DND-41 (cell line): ENCODE data around the gene SENP6.

Source experiments
- ATAC-seq: fragments of 200-7000 bp; cut with Tn5 transposase; 3 replicates; pipeline ENCODE4 v1.9.1; 2021; ENCODE audit warnings: low read depth; ENCODE audit not compliant: insufficient read depth
- DNase-seq: peaks from one replicate; pipeline ENCODE4 v3.0.0-alpha.2; 2020
- H2AFZ ChIP-seq: 2 replicates; pipeline ENCODE4 v1.6.0; 2012; ENCODE audit warnings: low read depth, low read length
- H3K27ac ChIP-seq: 2 replicates; pipeline ENCODE4 v1.5.1; 2012; ENCODE audit warnings: low read length, inconsistent platforms
- H3K27me3 ChIP-seq: fragments of 200-600 bp; sonication (generic); 2 replicates; pipeline ENCODE4 v1.6.0; 2012; ENCODE audit warnings: low read length, mild to moderate bottlenecking, inconsistent platforms; ENCODE audit not compliant: insufficient read depth, poor library complexity
- H3K36me3 ChIP-seq: 2 replicates; pipeline ENCODE4 v1.5.1; 2012; ENCODE audit warnings: low read length, inconsistent platforms; ENCODE audit not compliant: insufficient read depth
- H3K4me1 ChIP-seq: 2 replicates; pipeline ENCODE4 v1.5.1; 2012; ENCODE audit warnings: mild to moderate bottlenecking, low read length; ENCODE audit not compliant: insufficient read depth
- H3K4me2 ChIP-seq: 2 replicates; pipeline ENCODE4 v1.6.0; 2012; ENCODE audit warnings: mild to moderate bottlenecking, moderate library complexity, low read length, inconsistent platforms; ENCODE audit not compliant: insufficient read depth
- H3K4me3 ChIP-seq, 2 experiments: fragments of 200-600 bp in 1 of 2; shearing (Covaris generic) in 1 of 2; 2 replicates each; pipeline ENCODE4 v1.5.1; 2012 to 2016; ENCODE audit warnings: inconsistent platforms in 2 of 2, low read length in 2 of 2, mild to moderate bottlenecking in 2 of 2, low read depth in 1 of 2, moderate library complexity in 1 of 2
- H3K79me2 ChIP-seq: 2 replicates; pipeline ENCODE4 v1.6.0; 2012; ENCODE audit warnings: low read length, inconsistent platforms; ENCODE audit not compliant: insufficient read depth
- H3K9ac ChIP-seq: 2 replicates; pipeline ENCODE4 v1.6.0; 2012; ENCODE audit warnings: low read depth, mild to moderate bottlenecking, inconsistent platforms, low read length, moderate library complexity
- H3K9me3 ChIP-seq: 2 replicates; pipeline ENCODE4 v1.5.1; 2012; ENCODE audit warnings: low read length, moderate library complexity, mild to moderate bottlenecking, inconsistent platforms; ENCODE audit not compliant: insufficient read depth, severe bottlenecking
- H4K20me1 ChIP-seq: 2 replicates; pipeline ENCODE4 v1.6.0; 2012; ENCODE audit warnings: low read length; ENCODE audit not compliant: insufficient read depth
- EZH2 ChIP-seq: IDR thresholded peaks from 3 replicates; pipeline ENCODE4 v1.6.1; 2012; ENCODE audit warnings: borderline replicate concordance, low read depth, mild to moderate bottlenecking, moderate library complexity, low read length, inconsistent platforms; ENCODE audit not compliant: severe bottlenecking
- TF ChIP-seq, protein P1 (sequence below): IDR thresholded peaks from 2 replicates; pipeline ENCODE4 v1.5.1; 2012; ENCODE audit warnings: borderline replicate concordance, low read length, moderate library complexity, mild to moderate bottlenecking; ENCODE audit not compliant: poor library complexity, severe bottlenecking; ENCODE audit errors: extremely low read depth

SENP6 gene

DNA sequence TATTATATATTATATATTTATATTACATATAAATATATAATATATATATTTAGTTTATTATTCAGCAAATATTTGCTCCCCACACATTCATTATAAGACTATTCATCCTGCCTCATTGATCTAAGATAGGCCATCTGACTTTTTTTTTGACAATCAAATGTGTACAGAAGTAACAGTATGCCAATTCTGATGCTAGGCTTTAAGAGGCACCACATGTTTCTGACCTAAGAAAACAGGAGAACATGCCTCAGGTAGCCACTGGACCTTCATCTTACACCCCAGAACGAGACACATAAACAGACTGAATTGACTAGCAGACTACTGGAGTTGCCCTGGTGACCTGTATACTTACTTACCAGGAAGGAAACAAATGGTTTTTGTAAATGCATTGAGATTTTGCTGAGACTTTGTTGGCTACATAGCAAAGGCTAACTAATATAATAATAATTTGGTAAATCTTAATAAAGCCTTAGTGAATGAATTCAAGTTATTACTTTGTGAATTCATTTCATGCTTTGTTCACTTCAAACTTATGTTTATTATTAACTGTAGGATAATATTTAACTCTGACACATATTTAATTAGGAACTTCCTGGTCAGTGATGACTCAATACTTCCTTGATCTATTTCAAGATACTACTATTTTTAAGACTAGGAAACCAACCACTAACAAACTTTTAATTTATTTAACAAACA lies 134.0 kb downstream of the SENP6 start:
- Histone ChIP-seq H3K27me3 (no peaks in the 10 kb centered on the region), H3K79me2 (no peaks in the 10 kb centered on the region), H4K20me1 (no peaks in the 10 kb centered on the region), H3K4me1 (no peaks in the 10 kb centered on the region), H3K4me3 (no peak overlapping the region), H3K27ac (no peak overlapping the region), H3K36me3 (no peaks in the 10 kb centered on the region), H3K9ac (no peak overlapping the region), H3K4me2 (no peak overlapping the region), H2AFZ (no peak overlapping the region), H3K9me3 (no peaks in the 10 kb centered on the region)
- TF ChIP-seq, protein P1, sequence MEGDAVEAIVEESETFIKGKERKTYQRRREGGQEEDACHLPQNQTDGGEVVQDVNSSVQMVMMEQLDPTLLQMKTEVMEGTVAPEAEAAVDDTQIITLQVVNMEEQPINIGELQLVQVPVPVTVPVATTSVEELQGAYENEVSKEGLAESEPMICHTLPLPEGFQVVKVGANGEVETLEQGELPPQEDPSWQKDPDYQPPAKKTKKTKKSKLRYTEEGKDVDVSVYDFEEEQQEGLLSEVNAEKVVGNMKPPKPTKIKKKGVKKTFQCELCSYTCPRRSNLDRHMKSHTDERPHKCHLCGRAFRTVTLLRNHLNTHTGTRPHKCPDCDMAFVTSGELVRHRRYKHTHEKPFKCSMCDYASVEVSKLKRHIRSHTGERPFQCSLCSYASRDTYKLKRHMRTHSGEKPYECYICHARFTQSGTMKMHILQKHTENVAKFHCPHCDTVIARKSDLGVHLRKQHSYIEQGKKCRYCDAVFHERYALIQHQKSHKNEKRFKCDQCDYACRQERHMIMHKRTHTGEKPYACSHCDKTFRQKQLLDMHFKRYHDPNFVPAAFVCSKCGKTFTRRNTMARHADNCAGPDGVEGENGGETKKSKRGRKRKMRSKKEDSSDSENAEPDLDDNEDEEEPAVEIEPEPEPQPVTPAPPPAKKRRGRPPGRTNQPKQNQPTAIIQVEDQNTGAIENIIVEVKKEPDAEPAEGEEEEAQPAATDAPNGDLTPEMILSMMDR: no peak
- no peak for TF ChIP-seq EZH2
- DNase-seq: no peak
- ATAC-seq: no peak

DNA sequence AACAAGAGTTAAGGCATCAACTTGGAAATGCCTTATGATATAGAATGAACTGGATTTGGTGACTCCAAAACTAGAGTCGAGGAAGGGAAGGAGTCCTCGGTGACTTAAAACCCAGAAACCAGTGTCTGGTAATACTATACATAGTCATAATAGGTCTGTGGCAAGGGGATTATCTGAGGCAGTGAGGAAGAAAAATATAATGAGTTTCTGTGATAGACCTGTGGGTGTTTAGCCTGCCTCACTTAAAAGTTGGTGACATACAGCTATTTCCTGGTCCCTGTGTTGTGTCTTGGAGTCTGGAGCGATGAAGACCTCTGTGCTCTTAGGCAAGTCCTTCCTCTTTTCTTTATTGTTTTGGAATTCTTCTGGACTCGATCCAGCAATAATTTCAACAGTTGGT lies 142.3 kb downstream of the SENP6 start:
- Histone ChIP-seq H3K9me3 (no peaks in the 10 kb centered on the region), H3K27me3 (no peaks in the 10 kb centered on the region), H3K36me3 (no peaks in the 10 kb centered on the region), H2AFZ (no peak overlapping the region), H3K4me1 (no peaks in the 10 kb centered on the region), H3K27ac (no peak overlapping the region), H3K4me3 (no peak overlapping the region), H3K9ac (no peak overlapping the region), H4K20me1 (no peaks in the 10 kb centered on the region), H3K4me2 (no peak overlapping the region), H3K79me2 (no peaks in the 10 kb centered on the region)
- ATAC-seq: no peak
- TF ChIP-seq, protein P1: no peak
- DNase-seq: no peak

DNA sequence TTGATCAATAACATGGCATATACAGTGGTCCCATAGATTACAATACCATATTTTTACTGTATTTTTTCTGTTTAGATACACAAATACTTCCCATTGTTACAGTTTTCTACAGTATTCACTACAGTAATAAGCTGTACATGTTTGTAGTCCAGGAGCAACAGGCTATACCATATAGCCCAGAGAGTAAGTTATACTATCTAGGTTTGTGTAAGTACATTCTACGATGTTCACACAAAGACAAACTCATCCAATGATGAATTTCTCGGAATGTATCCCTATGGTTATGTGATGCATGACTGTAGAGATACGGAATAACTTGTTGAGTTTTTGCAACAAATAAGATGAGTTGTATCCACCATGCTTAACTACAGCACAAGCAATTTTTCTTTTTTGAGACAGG lies 143.7 kb downstream of the SENP6 start:
- no peaks in the 10 kb centered on the region for H3K4me1 ChIP-seq
- no peak for ATAC-seq
- DNase-seq: no peak
- no peak for TF ChIP-seq EZH2
- TF ChIP-seq, protein P1: no peak
- H3K27ac ChIP-seq: no peak overlapping the region
- no peaks in the 10 kb centered on the region for H4K20me1 ChIP-seq
- no peak overlapping the region for H3K9ac ChIP-seq
- H3K79me2 ChIP-seq: no peaks in the 10 kb centered on the region
- H3K4me2 ChIP-seq: no peak overlapping the region
- no peak overlapping the region for H3K4me3 ChIP-seq
- H3K9me3 ChIP-seq: no peaks in the 10 kb centered on the region
- no peaks in the 10 kb centered on the region for H3K27me3 ChIP-seq
- H3K36me3 ChIP-seq: no peaks in the 10 kb centered on the region
- no peak overlapping the region for H2AFZ ChIP-seq

DNA sequence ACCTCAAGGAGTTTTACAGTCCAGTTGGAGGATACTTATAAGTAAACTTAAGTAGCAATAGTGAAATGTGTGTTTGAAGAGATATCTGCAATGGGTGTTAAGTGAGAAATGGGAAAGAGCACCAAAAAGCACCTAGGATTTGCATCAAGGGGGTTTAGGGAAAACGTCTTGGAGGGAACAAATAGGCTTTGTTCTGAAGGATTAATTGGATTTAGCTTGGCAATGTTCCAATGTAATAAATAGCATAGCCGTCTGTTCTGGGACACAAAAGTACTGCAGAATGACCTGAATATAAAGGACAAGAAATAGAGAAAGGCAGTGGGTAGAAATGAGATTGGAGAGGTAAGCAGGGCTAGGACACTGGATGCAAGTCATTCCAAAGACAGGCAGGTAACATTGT lies 144.5 kb downstream of the SENP6 start:
- TF ChIP-seq, protein P1: no peak
- TF ChIP-seq EZH2: no peak
- no peaks in the 10 kb centered on the region for H3K79me2 ChIP-seq
- DNase-seq (no peak), ATAC-seq (no peak)
- H3K4me2 ChIP-seq: no peak overlapping the region
- H2AFZ ChIP-seq: no peak overlapping the region
- H3K9ac ChIP-seq: no peak overlapping the region
- no peak overlapping the region for H3K4me3 ChIP-seq
- H4K20me1 ChIP-seq: no peaks in the 10 kb centered on the region
- H3K4me1 ChIP-seq: no peaks in the 10 kb centered on the region
- no peaks in the 10 kb centered on the region for H3K9me3 ChIP-seq
- H3K27me3 ChIP-seq: no peaks in the 10 kb centered on the region
- H3K27ac ChIP-seq: no peak overlapping the region
- no peaks in the 10 kb centered on the region for H3K36me3 ChIP-seq
